HepG2 (cell line): ENCODE results near the gene CD151. TPM values are rescaled to one million over a fixed set of nuclear protein-coding genes. Genes with fewer than 3 reads are reported as not detected.

Source experiments
- FOXA3 ChIP-seq: IDR thresholded peaks from 2 replicates; pipeline ENCODE4 v1.6.1; 2016; ENCODE audit warnings: missing genetic modification reagents, missing compliant biosample characterization
- HOXD1 ChIP-seq: sonication (generic); formaldehyde crosslinking; IDR thresholded peaks from 2 replicates; pipeline ENCODE4 v1.5.0; 2020; ENCODE audit warnings: missing genetic modification reagents
- LBX2 ChIP-seq: sonication (generic); formaldehyde crosslinking; IDR thresholded peaks from 2 replicates; pipeline ENCODE4 v1.5.0; 2020; ENCODE audit warnings: missing genetic modification reagents, mild to moderate bottlenecking, borderline replicate concordance
- MAZ ChIP-seq, 2 experiments: sonication (generic) in 1 of 2; formaldehyde crosslinking in 1 of 2; IDR thresholded peaks; 2 replicates each; pipeline versions ENCODE4 v1.5.0 to v1.6.1; 2012 to 2020; ENCODE audit warnings: low read depth in 2 of 2, mild to moderate bottlenecking in 2 of 2, borderline replicate concordance in 1 of 2, improper control_type of control experiment in 1 of 2, low read length in 1 of 2, missing genetic modification reagents in 1 of 2, moderate library complexity in 1 of 2
- NFAT5 ChIP-seq: sonication (generic); formaldehyde crosslinking; IDR thresholded peaks from 2 replicates; pipeline ENCODE4 v1.4.0; 2020; ENCODE audit warnings: missing genetic modification reagents
- NFYB ChIP-seq: sonication (generic); formaldehyde crosslinking; IDR thresholded peaks from 2 replicates; pipeline ENCODE4 v1.4.0; 2020; ENCODE audit warnings: missing genetic modification reagents
- RBAK ChIP-seq: sonication (generic); formaldehyde crosslinking; IDR thresholded peaks from 2 replicates; pipeline ENCODE4 v1.5.1; 2020; ENCODE audit warnings: mild to moderate bottlenecking, missing genetic modification reagents
- SMYD3 ChIP-seq: sonication (generic); formaldehyde crosslinking; IDR thresholded peaks from 2 replicates; pipeline ENCODE4 v1.8.1; 2023; ENCODE audit warnings: mild to moderate bottlenecking, missing genetic modification reagents
- SSRP1 ChIP-seq: IDR thresholded peaks from 2 replicates; pipeline ENCODE4 v1.6.1; 2016; ENCODE audit warnings: control low read depth
- YEATS2 ChIP-seq: sonication (generic); formaldehyde crosslinking; IDR thresholded peaks from 2 replicates; pipeline ENCODE4 v1.4.0; 2020; ENCODE audit warnings: missing genetic modification reagents, borderline replicate concordance
- ZNF136 ChIP-seq: sonication (generic); formaldehyde crosslinking; IDR thresholded peaks from 2 replicates; pipeline ENCODE4 v1.8.1; 2022; ENCODE audit warnings: low read depth, mild to moderate bottlenecking, moderate library complexity, missing genetic modification reagents
- ZNF142 ChIP-seq: sonication (generic); formaldehyde crosslinking; IDR thresholded peaks from 2 replicates; pipeline ENCODE4 v1.4.0; 2020; ENCODE audit warnings: missing genetic modification reagents
- ZNF761 ChIP-seq: sonication (generic); formaldehyde crosslinking; conservative IDR thresholded peaks from 2 replicates; pipeline ENCODE4 v1.4.0; 2020; ENCODE audit warnings: mild to moderate bottlenecking, missing genetic modification reagents
- polyA plus RNA-seq, 8 experiments: library from polyadenylated mRNA; depleted of rRNA in 3 of 8; stranded (reverse) in 7 of 8; unstranded in 1 of 8; fragments of >200 nt; fragmentation: Illumina TruSeq in 4 of 8; extraction: Trizol in 4 of 8; gene quantifications; 2 replicates each; pipeline versions ENCODE4 v1.2.1 to v1.2.3, GENCODE V29; 2011 to 2016; ENCODE audit warnings: low read depth in 4 of 8, missing spikeins in 1 of 8, mixed read lengths in 1 of 8; ENCODE audit not compliant: insufficient read depth in 1 of 8
- total RNA-seq, 5 experiments: library from RNA; depleted of rRNA; stranded (reverse); fragments of >200 nt; fragmentation: Illumina TruSeq; extraction: Trizol; gene quantifications; 2 replicates each; pipeline ENCODE4 v1.2.3, GENCODE V29; 2016; ENCODE audit warnings: low read depth in 1 of 5

CD151 gene
- total and polyA plus RNA-seq, 2 of the 13 experiments (the other 11 are each of a cell fraction or from before 2014, with no cell fraction given), result 125 to 197 TPM

- TF ChIP-seq NFAT5 (CRISPR knock-in tag) (peak; percentile 30; the same call in 1 of the 2 replicates), FOXA3 (0 out of 2 replicates have a peak, but pooled peaks have one; percentile 6), SMYD3 (CRISPR knock-in tag) (0 out of 2 replicates have a peak, but pooled peaks have one; percentile 29), ZNF761 (CRISPR knock-in tag) (0 out of 2 replicates have a peak, but pooled peaks have one; percentile 27), LBX2 (CRISPR knock-in tag) (0 out of 2 replicates have a peak, but pooled peaks have one; percentile 23), YEATS2 (CRISPR knock-in tag) (peak; percentile 46; the same call in 1 of the 2 replicates), ZNF142 (CRISPR knock-in tag) (peak; percentile 76; the same call in 1 of the 2 replicates), ZNF136 (0 out of 2 replicates have a peak, but pooled peaks have one; percentile 58), NFYB (CRISPR knock-in tag) (peak; percentile 69), RBAK (no peak), HOXD1 (CRISPR knock-in tag) (0 out of 2 replicates have a peak, but pooled peaks have one; percentile 67), MAZ (IDR thresholded peaks at IDR 0.05; ENCODE audit: borderline replicate concordance, low read depth, low read length) (no peak; the same call in 1 of the 2 replicates), MAZ (CRISPR knock-in tag; IDR thresholded peaks at IDR 0.05; ENCODE audit: low read depth) (peak; percentile 34; the same call in 1 of the 2 replicates), SSRP1 (CRISPR knock-in tag) (no peak)
These were observed 13.4 kb upstream of the CD151 start (continued) for GRCh38 chr11:819129-819931.
